ENCODE results near the gene C5orf22.

Gene C5orf22

DNA sequence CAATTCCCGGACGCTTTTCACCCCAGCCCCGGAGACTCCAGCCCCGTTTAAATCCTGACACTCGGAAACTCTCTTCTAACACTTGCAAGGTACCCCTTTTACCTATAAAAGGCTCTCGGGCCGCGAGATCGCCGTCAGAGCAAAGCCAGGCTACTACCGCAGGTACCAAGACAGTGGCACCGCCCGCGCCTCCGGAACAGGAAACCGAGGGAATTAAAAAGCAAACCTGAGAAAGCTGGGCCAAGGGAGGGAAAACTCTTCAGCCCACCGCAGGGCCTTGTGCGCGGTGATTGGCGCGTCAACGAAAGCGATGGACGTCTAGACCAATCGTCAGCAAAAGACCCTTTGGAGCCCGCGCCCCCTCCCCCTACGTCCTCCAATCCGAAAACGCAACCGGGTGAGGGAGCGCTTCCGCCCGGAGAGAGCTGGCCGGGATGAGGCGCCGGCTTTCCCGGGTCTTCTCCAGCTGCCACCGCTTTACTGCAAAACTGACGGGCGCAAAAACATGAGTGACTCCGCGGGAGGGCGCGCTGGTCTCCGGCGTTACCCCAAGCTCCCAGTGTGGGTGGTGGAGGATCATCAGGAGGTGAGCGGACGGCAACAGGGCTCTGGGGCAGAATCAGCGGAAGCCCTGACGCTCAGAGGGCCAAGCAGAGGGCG, at the start of gene C5orf22, which contains the start of gene DROSHA:
TSS of gene C5orf22 (plus strand) at position 414 of the 660 bp plus-strand sequence. CDS start at position 506, 92 bp downstream.
TSS of gene DROSHA (minus strand) at position 206 of the 660 bp plus-strand sequence. CDS start 3,034 bp downstream, outside the sequence.
- H3K36me3 ChIP-seq (ENCODE audit: insufficient read depth, low read length) = peaks cover 23% of the 10 kb centered on the region; the same call in 1 of the 2 replicates
- H3K9ac ChIP-seq (ENCODE audit: low read depth, low read length, poor library complexity, severe bottlenecking) = peak within 1 kb of the TSS; percentile 81
- H3K4me3 ChIP-seq (ENCODE audit: low read length, poor library complexity, severe bottlenecking) = peak within 1 kb of the TSS; percentile 99
- TF ChIP-seq, protein P1, sequence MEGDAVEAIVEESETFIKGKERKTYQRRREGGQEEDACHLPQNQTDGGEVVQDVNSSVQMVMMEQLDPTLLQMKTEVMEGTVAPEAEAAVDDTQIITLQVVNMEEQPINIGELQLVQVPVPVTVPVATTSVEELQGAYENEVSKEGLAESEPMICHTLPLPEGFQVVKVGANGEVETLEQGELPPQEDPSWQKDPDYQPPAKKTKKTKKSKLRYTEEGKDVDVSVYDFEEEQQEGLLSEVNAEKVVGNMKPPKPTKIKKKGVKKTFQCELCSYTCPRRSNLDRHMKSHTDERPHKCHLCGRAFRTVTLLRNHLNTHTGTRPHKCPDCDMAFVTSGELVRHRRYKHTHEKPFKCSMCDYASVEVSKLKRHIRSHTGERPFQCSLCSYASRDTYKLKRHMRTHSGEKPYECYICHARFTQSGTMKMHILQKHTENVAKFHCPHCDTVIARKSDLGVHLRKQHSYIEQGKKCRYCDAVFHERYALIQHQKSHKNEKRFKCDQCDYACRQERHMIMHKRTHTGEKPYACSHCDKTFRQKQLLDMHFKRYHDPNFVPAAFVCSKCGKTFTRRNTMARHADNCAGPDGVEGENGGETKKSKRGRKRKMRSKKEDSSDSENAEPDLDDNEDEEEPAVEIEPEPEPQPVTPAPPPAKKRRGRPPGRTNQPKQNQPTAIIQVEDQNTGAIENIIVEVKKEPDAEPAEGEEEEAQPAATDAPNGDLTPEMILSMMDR (conservative IDR thresholded peaks at IDR 0.05; ENCODE audit: low read length) = peak; percentile 26; the same call in 1 of the 2 replicates
- no peak for TF ChIP-seq EZH2phosphoT487 (IDR thresholded peaks at IDR 0.05; ENCODE audit: borderline replicate concordance)
- peak within 1 kb of the TSS; percentile 92 for H2AFZ ChIP-seq (ENCODE audit: low read length)
- peaks cover 18% of the 10 kb centered on the region for H4K20me1 ChIP-seq (ENCODE audit: insufficient read depth, low read length, poor library complexity, severe bottlenecking)
- peaks cover 3% of the 10 kb centered on the region for H3K27me3 ChIP-seq (ENCODE audit: insufficient read depth, low read length, poor library complexity, severe bottlenecking)
- H3K9me2 ChIP-seq (replicated peaks; ENCODE audit: low read depth, low read length) = no peaks in the 10 kb centered on the region
- H3K79me2 ChIP-seq (ENCODE audit: insufficient read depth, low read length) = peaks cover 64% of the 10 kb centered on the region
- H3K4me2 ChIP-seq (ENCODE audit: low read depth, low read length, poor library complexity, severe bottlenecking) = peak within 1 kb of the TSS; percentile 82
- no peaks in the 10 kb centered on the region for H3K9me3 ChIP-seq (ENCODE audit: insufficient read depth, low read depth, low read length)
- no peaks in the 10 kb centered on the region for H3F3A ChIP-seq (ENCODE audit: low read depth)
- H3K4me1 ChIP-seq (ENCODE audit: insufficient read depth, low read length, poor library complexity, severe bottlenecking) = peaks cover 35% of the 10 kb centered on the region

DNA sequence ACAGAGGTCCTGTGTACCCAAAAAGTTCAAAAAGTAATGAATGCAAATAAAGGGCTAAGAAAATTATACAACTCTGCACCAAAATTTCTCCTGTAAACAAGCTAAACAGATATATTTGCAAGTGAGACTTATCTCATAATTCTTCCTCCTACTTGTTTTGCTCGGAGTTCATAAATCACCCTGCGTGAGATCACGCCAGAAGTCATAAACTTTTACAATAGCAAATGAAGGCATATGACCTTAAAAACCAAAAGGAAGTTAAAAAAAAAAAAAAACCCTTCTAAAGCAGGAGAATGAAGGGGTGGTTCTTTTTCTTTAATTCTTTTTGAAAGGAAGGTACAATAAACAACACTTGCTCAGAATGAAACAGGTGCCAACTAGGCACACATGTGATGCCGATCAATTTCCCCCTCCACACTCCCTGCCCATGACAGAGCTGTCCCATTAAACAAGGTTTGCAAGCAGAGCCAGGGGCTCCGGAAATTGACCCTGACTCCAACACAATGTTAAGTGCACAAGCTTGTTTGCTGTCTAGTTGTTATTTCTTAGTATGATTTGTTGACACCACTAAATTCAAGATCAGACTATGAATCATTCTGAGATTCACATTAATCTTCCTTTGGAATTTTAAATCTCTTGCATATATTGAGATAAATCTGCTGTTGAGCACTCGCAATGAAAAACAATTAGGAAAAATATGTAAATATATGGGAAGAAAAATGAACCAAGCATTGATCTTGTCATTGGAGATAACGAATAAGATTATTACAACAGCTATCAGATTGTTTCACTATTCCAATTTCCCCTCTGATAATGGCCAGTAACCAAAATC, 46.5 kb upstream of the C5orf22 start:
- H3K4me2 ChIP-seq (ENCODE audit: low read depth, low read length, poor library complexity, severe bottlenecking) = no peak overlapping the region
- no peak for TF ChIP-seq EZH2phosphoT487 (IDR thresholded peaks at IDR 0.05; ENCODE audit: borderline replicate concordance)
- TF ChIP-seq, protein P1 (conservative IDR thresholded peaks at IDR 0.05; ENCODE audit: low read length) = no peak
- H3K4me3 ChIP-seq (ENCODE audit: low read length, poor library complexity, severe bottlenecking) = no peak overlapping the region
- peaks cover 11% of the 10 kb centered on the region for H3K4me1 ChIP-seq (ENCODE audit: insufficient read depth, low read length, poor library complexity, severe bottlenecking)
- no peaks in the 10 kb centered on the region for H3K9me2 ChIP-seq (replicated peaks; ENCODE audit: low read depth, low read length)
- H3F3A ChIP-seq (ENCODE audit: low read depth) = no peaks in the 10 kb centered on the region
- peaks cover 3% of the 10 kb centered on the region for H4K20me1 ChIP-seq (ENCODE audit: insufficient read depth, low read length, poor library complexity, severe bottlenecking)
- no peaks in the 10 kb centered on the region for H3K9me3 ChIP-seq (ENCODE audit: insufficient read depth, low read depth, low read length)
- no peaks in the 10 kb centered on the region for H3K79me2 ChIP-seq (ENCODE audit: insufficient read depth, low read length)
- H3K27me3 ChIP-seq (ENCODE audit: insufficient read depth, low read length, poor library complexity, severe bottlenecking) = no peaks in the 10 kb centered on the region
- H3K36me3 ChIP-seq (ENCODE audit: insufficient read depth, low read length) = peaks cover 62% of the 10 kb centered on the region; the same call in 1 of the 2 replicates
- H3K9ac ChIP-seq (ENCODE audit: low read depth, low read length, poor library complexity, severe bottlenecking) = no peak overlapping the region
- H2AFZ ChIP-seq (ENCODE audit: low read length) = no peak overlapping the region

DNA sequence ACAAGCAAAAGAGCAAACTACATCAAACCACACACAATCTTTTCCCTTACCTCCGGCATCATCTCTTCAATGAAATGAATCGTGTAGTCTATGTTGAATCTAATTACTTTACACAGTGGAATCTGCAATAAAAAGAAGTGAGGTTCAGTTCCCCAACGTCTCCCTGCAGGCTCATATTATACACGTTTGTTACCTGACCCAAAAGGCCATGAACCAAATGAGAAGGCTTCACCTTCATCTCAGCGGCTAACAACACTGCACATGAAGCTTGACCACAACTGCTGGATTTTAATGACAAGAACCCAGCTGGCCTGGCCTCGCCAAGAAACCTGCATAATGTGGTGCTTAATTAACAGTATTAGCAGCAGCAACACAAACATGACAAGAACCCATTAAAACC, 45.7 kb upstream of the C5orf22 start:
- Histone ChIP-seq H3F3A (ENCODE audit: low read depth) (no peaks in the 10 kb centered on the region), H3K4me2 (ENCODE audit: low read depth, low read length, poor library complexity, severe bottlenecking) (no peak overlapping the region), H2AFZ (ENCODE audit: low read length) (no peak overlapping the region), H3K9me3 (ENCODE audit: insufficient read depth, low read depth, low read length) (no peaks in the 10 kb centered on the region), H3K9ac (ENCODE audit: low read depth, low read length, poor library complexity, severe bottlenecking) (no peak overlapping the region), H3K9me2 (replicated peaks; ENCODE audit: low read depth, low read length) (no peaks in the 10 kb centered on the region), H3K79me2 (ENCODE audit: insufficient read depth, low read length) (no peaks in the 10 kb centered on the region), H4K20me1 (ENCODE audit: insufficient read depth, low read length, poor library complexity, severe bottlenecking) (peaks cover 3% of the 10 kb centered on the region), H3K4me1 (ENCODE audit: insufficient read depth, low read length, poor library complexity, severe bottlenecking) (peaks cover 11% of the 10 kb centered on the region), H3K27me3 (ENCODE audit: insufficient read depth, low read length, poor library complexity, severe bottlenecking) (no peaks in the 10 kb centered on the region), H3K36me3 (ENCODE audit: insufficient read depth, low read length) (peaks cover 62% of the 10 kb centered on the region; the same call in 1 of the 2 replicates), H3K4me3 (ENCODE audit: low read length, poor library complexity, severe bottlenecking) (no peak overlapping the region)
- TF ChIP-seq EZH2phosphoT487 (IDR thresholded peaks at IDR 0.05; ENCODE audit: borderline replicate concordance) = no peak
- TF ChIP-seq, protein P1 (conservative IDR thresholded peaks at IDR 0.05; ENCODE audit: low read length) = no peak
